Activated T-cell treated with anti-CD3 and anti-CD28 coated beads for 4 hours (primary cell): Measurements from ENCODE around the gene BTBD2.

Experiments
- DNase-seq: peaks from one replicate; pipeline ENCODE4 v3.0.0-alpha.2; 2020

BTBD2 gene

GRCh38 chr19:1981253-1981652 lies 34.3 kb downstream of the BTBD2 start:
- no peak for DNase-seq

- no peak for DNase-seq
Observed at GRCh38 chr19:1980809-1981181, 34.7 kb downstream of the BTBD2 start.

GRCh38 chr19:1980091-1980808 lies 35.3 kb downstream of the BTBD2 start:
- no peak for DNase-seq

GRCh38 chr19:1979642-1980041 lies 35.9 kb downstream of the BTBD2 start:
- no peak for DNase-seq

GRCh38 chr19:1979017-1979416 lies 36.5 kb downstream of the BTBD2 start:
- DNase-seq = no peak

GRCh38 chr19:1978346-1978894 lies 37.1 kb downstream of the BTBD2 start:
- no peak for DNase-seq

GRCh38 chr19:1977120-1977519 lies 38.4 kb downstream of the BTBD2 start:
- no peak for DNase-seq

GRCh38 chr19:1975162-1975480 lies 40.4 kb downstream of the BTBD2 start:
- DNase-seq = no peak

GRCh38 chr19:1974381-1975161 lies 40.9 kb downstream of the BTBD2 start:
- DNase-seq = no peak

GRCh38 chr19:1970806-1971502 lies 44.6 kb downstream of the BTBD2 start:
- DNase-seq = no peak

GRCh38 chr19:1970003-1970805 lies 45.3 kb downstream of the BTBD2 start:
- no peak for DNase-seq

GRCh38 chr19:1969176-1970002 lies 46.1 kb downstream of the BTBD2 start:
- DNase-seq = no peak

- DNase-seq = no peak
Observed at GRCh38 chr19:1968279-1969175, 47.0 kb downstream of the BTBD2 start.

GRCh38 chr19:1967087-1967608 lies 48.4 kb downstream of the BTBD2 start:
- DNase-seq = no peak

GRCh38 chr19:1962674-1963073 lies 52.8 kb downstream of the BTBD2 start:
- DNase-seq = no peak

GRCh38 chr19:1961000-1961883 lies 54.3 kb downstream of the BTBD2 start:
- DNase-seq = no peak

GRCh38 chr19:1959928-1960589 lies 55.5 kb downstream of the BTBD2 start:
- no peak for DNase-seq

- DNase-seq = no peak
Observed at GRCh38 chr19:1957562-1958248, 57.8 kb downstream of the BTBD2 start.
